Heart left ventricle (tissue), 13 donors: Measurements from ENCODE around the gene PRRC2C.
"Not testable (repeated sequence)": the region's sequence is repeated elsewhere in the genome, so short reads cannot be mapped to it uniquely, and the experiment has no call there.

Experiments
- CTCF ChIP-seq, 12 donors: fragments of 200-600 bp; sonication (generic) in 4 of 12; IDR thresholded peaks; one replicate each; pipeline versions ENCODE4 v1.5.0 to v1.8.0; 2018 to 2022; ENCODE audit warnings: antibody characterized with exemption in 12 of 12, mild to moderate bottlenecking in 5 of 12
- POLR2A ChIP-seq, 2 donors: fragments of 450-650 bp; IDR thresholded peaks; one replicate each; pipeline ENCODE4 v1.6.1; 2017; ENCODE audit warnings: antibody characterized with exemption in 2 of 2, mild to moderate bottlenecking in 2 of 2, moderate library complexity in 2 of 2
- donor health status: ischemic (EF 13 %, LVEDD 7.1; RV severe dilation, severe dysfunction).
- donor health status: DM: no; HTN: yes; CAD: no.
- donor health status: DM: no; HTN: no; CAD: no.
- donor health status: ischemic (EF 25% LVEDD 6.9; RV normal size, moderate dysfunction).
- donor health status: ischemic (EF 25% LVEDD 5.7; RV mildly dilated, moderate dysfunction).
- donor health status: ischemic (EF 35%, LVEDD 5.7; RV mildly dilated, moderate dysfunction).
- donor health status: nonischemic (EF 11% LVEDD 7.7; RV severe dilation, severe dysfunction).
- donor health status: DM: yes; HTN: yes; CAD: no.
- donor health status: PGD.
- donor health status: ischemic (EF 29% LVEDD 5.4; RV normal size, mild dysfunction).
- donor health status: nonischemic (EF 23%, LVEDD 6.1; RV moderate dilation, normal function).

DNA sequence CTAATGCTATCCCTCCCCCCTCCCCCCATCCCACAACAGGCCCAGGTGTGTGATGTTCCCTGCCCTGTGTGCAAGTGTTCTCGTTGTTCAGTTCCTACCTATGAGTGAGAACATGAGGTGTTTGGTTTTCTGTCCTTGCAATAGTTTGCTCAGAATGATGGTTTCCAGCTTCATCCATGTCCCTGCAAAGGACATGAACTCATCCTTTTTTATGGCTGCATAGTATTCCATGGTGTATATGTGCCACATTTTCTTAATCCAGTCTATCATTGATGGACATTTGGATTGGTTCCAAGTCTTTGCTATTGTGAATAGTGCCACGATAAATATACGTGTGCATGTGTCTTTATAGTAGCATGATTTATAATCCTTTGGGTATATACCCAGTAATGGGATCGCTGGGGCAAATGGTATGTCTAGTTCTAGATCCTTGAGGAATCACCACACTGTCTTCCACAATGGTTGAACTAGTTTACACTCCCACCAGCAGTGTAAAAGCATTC is 65.3 kb downstream of the PRRC2C start:
- not testable (repeated sequence) for TF ChIP-seq POLR2A, CTCF (IDR thresholded peaks at IDR 0.05)
